HepG2 (cell line): Measurements from ENCODE around the gene PKP3. TPM values are rescaled to one million over a fixed set of nuclear protein-coding genes. Genes with fewer than 3 reads are reported as not detected.

Experiments
- AKAP8 ChIP-seq: sonication (generic); formaldehyde crosslinking; IDR thresholded peaks from 2 replicates; pipeline ENCODE4 v1.5.1; 2020; ENCODE audit warnings: mild to moderate bottlenecking, missing genetic modification reagents
- ASH2L ChIP-seq: fragments of 300-600, 200-600 bp; sonication (generic); IDR thresholded peaks from 2 replicates; pipeline ENCODE4 v1.7.0; 2017; ENCODE audit warnings: low read depth, mild to moderate bottlenecking, moderate library complexity, mixed read lengths, low read length; ENCODE audit not compliant: insufficient read length
- ATRX ChIP-seq: sonication (generic); formaldehyde crosslinking; IDR thresholded peaks from 2 replicates; pipeline ENCODE4 v1.4.0; 2020; ENCODE audit warnings: missing genetic modification reagents, borderline replicate concordance
- ESRRA ChIP-seq: sonication (generic); formaldehyde crosslinking; IDR thresholded peaks from 2 replicates; pipeline ENCODE4 v1.5.1; 2020; ENCODE audit warnings: mild to moderate bottlenecking, low read depth, missing genetic modification reagents
- FOXM1 ChIP-seq: sonication (generic); formaldehyde crosslinking; IDR thresholded peaks from 2 replicates; pipeline ENCODE4 v1.5.0; 2020; ENCODE audit warnings: missing genetic modification reagents
- GABPB1 ChIP-seq: IDR thresholded peaks from 2 replicates; pipeline ENCODE4 v1.6.1; 2016; ENCODE audit warnings: mild to moderate bottlenecking, missing genetic modification reagents, moderate library complexity, missing compliant biosample characterization
- GLI4 ChIP-seq: sonication (generic); formaldehyde crosslinking; IDR thresholded peaks from 2 replicates; pipeline ENCODE4 v1.5.1; 2020; ENCODE audit warnings: missing genetic modification reagents, mild to moderate bottlenecking, moderate library complexity, borderline replicate concordance
- HOXD1 ChIP-seq: sonication (generic); formaldehyde crosslinking; IDR thresholded peaks from 2 replicates; pipeline ENCODE4 v1.5.0; 2020; ENCODE audit warnings: missing genetic modification reagents
- KLF9 ChIP-seq: IDR thresholded peaks from 2 replicates; pipeline ENCODE4 v1.6.1; 2016; ENCODE audit warnings: low read depth
- NPAS2 ChIP-seq: sonication (generic); formaldehyde crosslinking; IDR thresholded peaks from 2 replicates; pipeline ENCODE4 v1.8.0; 2022; ENCODE audit warnings: mild to moderate bottlenecking, missing genetic modification reagents, borderline replicate concordance
- PATZ1 ChIP-seq: sonication (generic); formaldehyde crosslinking; IDR thresholded peaks from 2 replicates; pipeline ENCODE4 v1.4.0; 2020; ENCODE audit warnings: missing genetic modification reagents
- SAFB2 ChIP-seq: sonication (generic); formaldehyde crosslinking; IDR thresholded peaks from 2 replicates; pipeline ENCODE4 v1.5.1; 2020; ENCODE audit warnings: missing genetic modification reagents, low read depth, mild to moderate bottlenecking, borderline replicate concordance
- SMARCC2 ChIP-seq: fragments of 450-650 bp; IDR thresholded peaks from 2 replicates; pipeline ENCODE4 v1.6.1; 2017; ENCODE audit warnings: antibody characterized with exemption, mild to moderate bottlenecking
- U2AF2 ChIP-seq: fragments of 200-400 bp; formaldehyde crosslinking; IDR thresholded peaks from 2 replicates; pipeline ENCODE4 v1.6.1; 2017; ENCODE audit warnings: low read depth, mild to moderate bottlenecking, low read length
- UBTF ChIP-seq: sonication (generic); formaldehyde crosslinking; IDR thresholded peaks from 2 replicates; pipeline ENCODE4 v1.4.0; 2020; ENCODE audit warnings: mild to moderate bottlenecking, missing genetic modification reagents
- ZNF20 ChIP-seq: sonication (generic); formaldehyde crosslinking; IDR thresholded peaks from 2 replicates; pipeline ENCODE4 v1.4.0; 2020; ENCODE audit warnings: mild to moderate bottlenecking, moderate library complexity, missing genetic modification reagents
- ZNF614 ChIP-seq: IDR thresholded peaks from 2 replicates; pipeline ENCODE4 v1.6.1; 2018; ENCODE audit warnings: missing biosample characterization, missing genetic modification reagents, inconsistent platforms, borderline replicate concordance
- ZSCAN9 ChIP-seq: IDR thresholded peaks from 2 replicates; pipeline ENCODE4 v1.6.1; 2016; ENCODE audit warnings: borderline replicate concordance
- polyA plus RNA-seq, 8 experiments: library from polyadenylated mRNA; depleted of rRNA in 3 of 8; stranded (reverse) in 7 of 8; unstranded in 1 of 8; fragments of >200 nt; fragmentation: Illumina TruSeq in 4 of 8; extraction: Trizol in 4 of 8; gene quantifications; 2 replicates each; pipeline versions ENCODE4 v1.2.1 to v1.2.3, GENCODE V29; 2011 to 2016; ENCODE audit warnings: low read depth in 4 of 8, missing spikeins in 1 of 8, mixed read lengths in 1 of 8; ENCODE audit not compliant: insufficient read depth in 1 of 8
- total RNA-seq, 5 experiments: library from RNA; depleted of rRNA; stranded (reverse); fragments of >200 nt; fragmentation: Illumina TruSeq; extraction: Trizol; gene quantifications; 2 replicates each; pipeline ENCODE4 v1.2.3, GENCODE V29; 2016; ENCODE audit warnings: low read depth in 1 of 5
- TF ChIP-seq, protein P1 (sequence below): sonication (generic); formaldehyde crosslinking; IDR thresholded peaks from 2 replicates; pipeline ENCODE4 v1.5.1; 2020; ENCODE audit warnings: mild to moderate bottlenecking, missing genetic modification reagents
- TF ChIP-seq, protein P2 (sequence below): IDR thresholded peaks from 2 replicates; pipeline ENCODE4 v1.6.1; 2016; ENCODE audit warnings: missing compliant biosample characterization, missing genetic modification reagents, borderline replicate concordance

PKP3 gene
- total and polyA plus RNA-seq, 2 of the 13 experiments (the other 11 are each of a cell fraction or from before 2014, with no cell fraction given): 18.0 to 28.7 TPM

- peak; percentile 86 for TF ChIP-seq UBTF
- TF ChIP-seq SAFB2 (CRISPR knock-in tag): no peak
- peak; percentile 54; the same call in 1 of the 2 replicates for TF ChIP-seq PATZ1 (CRISPR knock-in tag)
- no peak for TF ChIP-seq KLF9
- no peak; the same call in 1 of the 2 replicates for TF ChIP-seq ZSCAN9 (CRISPR knock-in tag)
- no peak for TF ChIP-seq FOXM1
- TF ChIP-seq, protein P1, sequence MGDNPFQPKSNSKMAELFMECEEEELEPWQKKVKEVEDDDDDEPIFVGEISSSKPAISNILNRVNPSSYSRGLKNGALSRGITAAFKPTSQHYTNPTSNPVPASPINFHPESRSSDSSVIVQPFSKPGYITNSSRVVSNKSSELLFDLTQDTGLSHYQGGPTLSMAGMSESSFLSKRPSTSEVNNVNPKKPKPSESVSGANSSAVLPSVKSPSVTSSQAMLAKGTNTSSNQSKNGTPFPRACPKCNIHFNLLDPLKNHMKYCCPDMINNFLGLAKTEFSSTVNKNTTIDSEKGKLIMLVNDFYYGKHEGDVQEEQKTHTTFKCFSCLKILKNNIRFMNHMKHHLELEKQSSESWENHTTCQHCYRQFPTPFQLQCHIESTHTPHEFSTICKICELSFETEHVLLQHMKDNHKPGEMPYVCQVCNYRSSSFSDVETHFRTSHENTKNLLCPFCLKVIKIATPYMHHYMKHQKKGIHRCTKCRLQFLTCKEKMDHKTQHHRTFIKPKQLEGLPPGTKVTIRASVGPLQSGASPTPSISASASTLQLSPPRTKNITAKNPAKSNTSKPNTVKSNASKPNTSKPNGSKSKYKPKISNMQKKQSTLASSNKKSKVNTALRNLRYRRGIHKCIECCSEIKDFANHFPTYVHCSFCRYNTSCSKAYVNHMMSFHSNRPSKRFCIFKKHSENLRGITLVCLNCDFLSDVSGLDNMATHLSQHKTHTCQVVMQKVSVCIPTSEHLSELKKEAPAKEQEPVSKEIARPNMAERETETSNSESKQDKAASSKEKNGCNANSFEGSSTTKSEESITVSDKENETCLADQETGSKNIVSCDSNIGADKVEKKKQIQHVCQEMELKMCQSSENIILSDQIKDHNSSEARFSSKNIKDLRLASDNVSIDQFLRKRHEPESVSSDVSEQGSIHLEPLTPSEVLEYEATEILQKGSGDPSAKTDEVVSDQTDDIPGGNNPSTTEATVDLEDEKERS (CRISPR knock-in tag): no peak
- TF ChIP-seq NPAS2 (CRISPR knock-in tag): no peak
- TF ChIP-seq GABPB1 (CRISPR knock-in tag): peak; percentile 65; the same call in 1 of the 2 replicates
- TF ChIP-seq ZNF614 (CRISPR knock-in tag): no peak
- no peak for TF ChIP-seq GLI4 (CRISPR knock-in tag)
- no peak for TF ChIP-seq ATRX (CRISPR knock-in tag)
- TF ChIP-seq ESRRA: no peak
- TF ChIP-seq, protein P2, sequence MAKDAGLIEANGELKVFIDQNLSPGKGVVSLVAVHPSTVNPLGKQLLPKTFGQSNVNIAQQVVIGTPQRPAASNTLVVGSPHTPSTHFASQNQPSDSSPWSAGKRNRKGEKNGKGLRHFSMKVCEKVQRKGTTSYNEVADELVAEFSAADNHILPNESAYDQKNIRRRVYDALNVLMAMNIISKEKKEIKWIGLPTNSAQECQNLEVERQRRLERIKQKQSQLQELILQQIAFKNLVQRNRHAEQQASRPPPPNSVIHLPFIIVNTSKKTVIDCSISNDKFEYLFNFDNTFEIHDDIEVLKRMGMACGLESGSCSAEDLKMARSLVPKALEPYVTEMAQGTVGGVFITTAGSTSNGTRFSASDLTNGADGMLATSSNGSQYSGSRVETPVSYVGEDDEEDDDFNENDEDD: peak; percentile 16; the same call in 1 of the 2 replicates
- no peak for TF ChIP-seq HOXD1 (CRISPR knock-in tag)
- TF ChIP-seq ZNF20 (CRISPR knock-in tag): no peak
- 0 out of 2 replicates have a peak, but pooled peaks have one; percentile 24 for TF ChIP-seq AKAP8
- TF ChIP-seq ASH2L: no peak
- no peak for TF ChIP-seq SMARCC2
- no peak for TF ChIP-seq U2AF2
These were observed at the start of gene PKP3 (continued) for GRCh38 chr11:394034-394857.
